SJSA1 (cell line): Measurements from ENCODE around the gene ANO9. TPM values are rescaled to one million over a fixed set of nuclear protein-coding genes. Genes with fewer than 3 reads are reported as not detected.

Experiments used
- DNase-seq, 2 experiments: peaks; one replicate each; pipeline ENCODE4 v3.0.0-alpha.2; 2015 to 2020; ENCODE audit warnings: low spot score in 2 of 2, low read depth in 1 of 2
- H3K27ac ChIP-seq: fragments of 250-450 bp; sonication (Bioruptor Pico); 2 replicates; pipeline ENCODE4 v1.5.1; 2020; ENCODE audit warnings: mild to moderate bottlenecking, moderate library complexity
- H3K27me3 ChIP-seq: fragments of 250-450 bp; sonication (Bioruptor Pico); replicated peaks from 2 replicates; pipeline ENCODE4 v1.5.1; 2020; ENCODE audit warnings: mild to moderate bottlenecking, moderate library complexity
- H3K36me3 ChIP-seq: fragments of 250-450 bp; sonication (Bioruptor Pico); 2 replicates; pipeline ENCODE4 v1.5.1; 2020; ENCODE audit warnings: mild to moderate bottlenecking
- H3K4me1 ChIP-seq: fragments of 250-450 bp; sonication (Bioruptor Pico); replicated peaks from 2 replicates; pipeline ENCODE4 v1.6.1; 2021; ENCODE audit warnings: mild to moderate bottlenecking
- H3K4me3 ChIP-seq: fragments of 250-450 bp; sonication (Bioruptor Pico); 2 replicates; pipeline ENCODE4 v1.5.1; 2020; ENCODE audit warnings: mild to moderate bottlenecking
- H3K9me3 ChIP-seq: fragments of 250-450 bp; sonication (Bioruptor Pico); replicated peaks from 2 replicates; pipeline ENCODE4 v1.5.1; 2020; ENCODE audit warnings: mild to moderate bottlenecking
- total RNA-seq: library from RNA; depleted of rRNA; stranded (reverse); fragments of >200 nt; shearing (Covaris generic); gene quantifications from 2 replicates; pipeline ENCODE4 v1.2.3, GENCODE V29; 2014; rRNA removed

ANO9 gene, protein sequence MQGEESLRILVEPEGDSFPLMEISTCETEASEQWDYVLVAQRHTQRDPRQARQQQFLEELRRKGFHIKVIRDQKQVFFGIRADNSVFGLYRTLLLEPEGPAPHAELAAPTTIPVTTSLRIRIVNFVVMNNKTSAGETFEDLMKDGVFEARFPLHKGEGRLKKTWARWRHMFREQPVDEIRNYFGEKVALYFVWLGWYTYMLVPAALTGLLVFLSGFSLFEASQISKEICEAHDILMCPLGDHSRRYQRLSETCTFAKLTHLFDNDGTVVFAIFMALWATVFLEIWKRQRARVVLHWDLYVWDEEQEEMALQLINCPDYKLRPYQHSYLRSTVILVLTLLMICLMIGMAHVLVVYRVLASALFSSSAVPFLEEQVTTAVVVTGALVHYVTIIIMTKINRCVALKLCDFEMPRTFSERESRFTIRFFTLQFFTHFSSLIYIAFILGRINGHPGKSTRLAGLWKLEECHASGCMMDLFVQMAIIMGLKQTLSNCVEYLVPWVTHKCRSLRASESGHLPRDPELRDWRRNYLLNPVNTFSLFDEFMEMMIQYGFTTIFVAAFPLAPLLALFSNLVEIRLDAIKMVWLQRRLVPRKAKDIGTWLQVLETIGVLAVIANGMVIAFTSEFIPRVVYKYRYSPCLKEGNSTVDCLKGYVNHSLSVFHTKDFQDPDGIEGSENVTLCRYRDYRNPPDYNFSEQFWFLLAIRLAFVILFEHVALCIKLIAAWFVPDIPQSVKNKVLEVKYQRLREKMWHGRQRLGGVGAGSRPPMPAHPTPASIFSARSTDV
- not detected in 2 replicates for total RNA-seq

DNA sequence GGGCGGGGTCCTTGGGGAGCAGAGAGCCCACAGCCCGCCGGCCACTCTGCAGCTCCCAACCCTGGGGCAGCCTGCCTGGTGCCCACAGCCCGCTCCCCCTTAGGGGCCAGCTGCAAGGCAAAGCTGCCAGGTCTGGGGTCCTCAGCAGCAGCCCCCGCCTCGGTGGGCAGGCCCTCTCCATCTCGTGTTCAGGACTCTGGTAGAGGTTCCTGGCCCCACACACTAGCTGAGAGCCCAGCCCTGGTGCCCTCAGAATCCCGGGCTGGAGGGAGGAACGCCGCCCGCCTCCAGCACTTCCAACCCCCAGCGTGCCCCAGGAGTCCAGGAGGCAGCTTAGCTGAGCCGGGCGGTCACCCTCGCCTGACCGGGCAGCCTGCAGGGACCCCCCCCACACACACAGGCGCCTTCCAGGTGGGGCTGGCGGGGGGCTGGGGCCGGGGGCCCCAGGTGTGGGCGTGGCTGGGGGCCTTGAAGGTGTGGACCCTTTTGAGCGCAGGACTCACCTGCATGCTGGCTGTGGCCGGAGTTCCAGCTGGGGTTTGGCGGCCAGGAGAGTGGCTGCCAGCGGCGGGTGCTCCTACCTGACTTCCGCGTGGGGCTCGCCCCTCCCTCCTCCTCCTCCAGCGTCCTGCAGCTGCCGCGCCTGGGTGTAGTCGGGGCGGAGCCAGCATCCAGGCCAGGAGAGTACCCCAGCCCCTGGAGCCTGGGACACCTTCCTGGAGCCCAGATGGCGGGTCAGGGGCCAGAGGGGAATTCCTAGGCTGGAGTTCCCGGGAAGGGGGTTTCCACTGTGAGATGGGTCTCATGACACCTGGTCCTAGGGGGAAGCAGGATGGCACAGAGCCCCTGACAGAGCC lies at the start of gene ANO9:
TSS of gene ANO9 (minus strand) at position 594 of the 857 bp plus-strand sequence. CDS start at position 509, 85 bp downstream.
- Histone ChIP-seq H3K4me1 (no peaks in the 10 kb centered on the region), H3K36me3 (no peaks in the 10 kb centered on the region), H3K27me3 (no peaks in the 10 kb centered on the region), H3K27ac (no peak within 1 kb of the TSS), H3K9me3 (no peaks in the 10 kb centered on the region), H3K4me3 (no peak within 1 kb of the TSS)
- no peak for DNase-seq

DNA sequence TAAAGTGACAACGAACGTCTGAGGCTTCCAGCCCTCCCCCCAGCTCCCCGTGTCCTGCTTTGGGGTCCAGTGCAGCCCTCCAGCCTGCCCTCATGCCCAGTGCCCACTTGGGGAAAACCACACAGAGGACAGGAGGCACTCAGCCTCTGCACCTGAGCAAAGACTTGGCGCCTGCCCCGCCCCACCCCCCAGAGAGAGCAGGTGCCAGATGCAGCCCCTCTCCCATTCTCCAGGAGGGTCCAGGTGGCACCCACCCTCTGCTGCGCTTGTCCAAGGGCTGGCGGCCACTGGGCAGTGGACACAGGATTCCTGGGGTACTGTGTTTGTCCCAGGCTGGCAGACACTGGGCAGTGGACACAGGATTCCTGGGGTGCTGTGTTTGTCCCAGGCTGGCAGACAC lies 49.5 kb upstream of the ANO9 start:
- no peaks in the 10 kb centered on the region for H3K9me3 ChIP-seq
- no peak for DNase-seq
- no peaks in the 10 kb centered on the region; the same call in 1 of the 2 replicates for H3K36me3 ChIP-seq
- H3K4me1 ChIP-seq: no peaks in the 10 kb centered on the region
- no peak overlapping the region for H3K4me3 ChIP-seq
- H3K27me3 ChIP-seq: no peaks in the 10 kb centered on the region
- no peak overlapping the region for H3K27ac ChIP-seq

DNA sequence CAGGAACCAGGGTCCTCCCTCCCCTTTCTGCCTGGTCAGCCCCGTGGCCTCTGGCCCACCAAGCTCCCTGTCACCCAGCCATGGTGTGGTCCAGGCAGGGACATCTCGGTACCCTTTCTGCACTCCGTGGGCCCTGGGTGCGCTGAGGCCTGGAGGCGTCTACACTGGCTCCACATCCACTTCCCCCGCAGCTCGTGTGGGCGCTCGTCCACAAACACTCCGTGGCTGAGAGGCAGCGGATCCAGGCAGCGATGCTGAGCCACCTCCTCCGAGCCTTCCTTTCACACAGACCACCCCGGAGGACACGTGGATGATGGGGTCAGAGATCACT lies 49.1 kb upstream of the ANO9 start:
- DNase-seq: no peak
- Histone ChIP-seq H3K4me3 (no peak overlapping the region), H3K36me3 (no peaks in the 10 kb centered on the region; the same call in 1 of the 2 replicates), H3K4me1 (no peaks in the 10 kb centered on the region), H3K9me3 (no peaks in the 10 kb centered on the region), H3K27me3 (no peaks in the 10 kb centered on the region), H3K27ac (no peak overlapping the region)

- Histone ChIP-seq H3K27me3 (no peaks in the 10 kb centered on the region), H3K27ac (no peak overlapping the region), H3K4me1 (no peaks in the 10 kb centered on the region), H3K9me3 (no peaks in the 10 kb centered on the region), H3K36me3 (no peaks in the 10 kb centered on the region; the same call in 1 of the 2 replicates), H3K4me3 (no peak overlapping the region)
- no peak for DNase-seq
Measured at GRCh38 chr11:490186-490929, 48.5 kb upstream of the ANO9 start.

DNA sequence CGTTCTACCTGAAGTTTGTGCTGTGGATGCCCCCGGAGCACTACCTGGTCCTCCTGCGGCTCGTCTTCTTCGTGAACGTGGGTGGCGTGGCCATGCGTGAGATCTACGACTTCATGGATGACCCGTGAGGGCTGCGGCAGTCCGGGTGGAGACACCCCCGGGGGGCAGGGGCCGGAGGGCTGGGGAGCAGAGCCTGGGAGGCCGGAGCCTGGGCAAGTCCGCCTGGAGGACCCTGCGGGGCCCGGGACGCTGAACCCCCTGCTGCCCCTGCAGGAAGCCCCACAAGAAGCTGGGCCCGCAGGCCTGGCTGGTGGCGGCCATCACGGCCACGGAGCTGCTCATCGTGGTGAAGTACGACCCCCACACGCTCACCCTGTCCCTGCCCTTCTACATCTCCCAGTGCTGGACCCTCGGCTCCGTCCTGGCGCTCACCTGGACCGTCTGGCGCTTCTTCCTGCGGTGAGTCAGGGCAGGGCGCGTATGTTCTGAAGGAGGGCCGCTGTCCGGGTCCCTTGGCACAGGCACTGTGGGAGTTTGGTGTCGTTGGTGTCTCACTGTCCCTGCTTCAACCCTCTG lies 47.9 kb upstream of the ANO9 start:
- no peak overlapping the region for H3K27ac ChIP-seq
- no peaks in the 10 kb centered on the region for H3K9me3 ChIP-seq
- no peaks in the 10 kb centered on the region for H3K36me3 ChIP-seq
- H3K4me1 ChIP-seq: no peaks in the 10 kb centered on the region
- no peak for DNase-seq
- H3K27me3 ChIP-seq: no peaks in the 10 kb centered on the region
- H3K4me3 ChIP-seq: no peak overlapping the region

DNA sequence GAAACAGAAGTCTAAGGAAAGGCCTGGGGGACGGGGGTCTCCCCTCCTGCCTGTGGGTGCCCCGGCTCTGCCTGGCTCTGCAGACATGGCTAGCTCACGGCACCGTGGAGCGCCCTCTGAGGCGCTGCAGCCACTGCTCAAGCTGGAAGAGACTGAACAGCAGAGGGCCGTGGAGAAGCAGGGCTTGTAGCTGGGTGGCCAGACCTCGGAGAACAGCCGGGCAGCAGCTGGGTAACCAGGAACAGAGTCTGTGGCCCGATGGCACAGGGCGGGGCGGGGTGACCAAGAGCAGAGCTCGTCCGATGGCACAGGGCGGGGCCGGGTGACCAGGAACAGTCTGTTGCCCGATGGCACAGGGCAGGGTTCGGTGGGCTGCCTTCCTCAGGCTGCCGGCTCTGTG lies 47.2 kb upstream of the ANO9 start:
- Histone ChIP-seq H3K4me3 (no peak overlapping the region), H3K27me3 (no peaks in the 10 kb centered on the region), H3K27ac (no peak overlapping the region), H3K36me3 (no peaks in the 10 kb centered on the region), H3K9me3 (no peaks in the 10 kb centered on the region), H3K4me1 (no peaks in the 10 kb centered on the region)
- DNase-seq: no peak

DNA sequence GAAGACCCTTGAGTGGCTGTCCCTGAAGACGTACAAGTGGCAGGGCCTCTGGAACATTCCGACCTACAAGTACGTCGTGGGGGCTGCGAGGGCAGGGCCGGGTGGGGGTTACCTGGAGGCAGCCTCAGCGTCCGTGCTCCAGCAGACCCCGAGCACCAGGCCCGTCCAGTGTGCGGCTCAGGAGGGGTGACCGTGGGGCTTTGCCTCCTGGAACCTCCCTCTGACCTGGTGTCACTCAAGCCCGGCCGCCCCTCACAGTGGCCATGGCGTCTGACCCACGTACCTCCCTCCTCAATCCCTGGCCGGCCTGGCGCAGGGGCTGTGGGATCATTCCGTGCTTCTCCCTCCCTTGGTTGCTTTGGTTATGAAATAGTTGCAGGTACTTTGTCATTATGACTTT lies 46.8 kb upstream of the ANO9 start:
- Histone ChIP-seq H3K4me1 (no peaks in the 10 kb centered on the region), H3K27ac (no peak overlapping the region), H3K36me3 (no peaks in the 10 kb centered on the region), H3K9me3 (no peaks in the 10 kb centered on the region), H3K27me3 (no peaks in the 10 kb centered on the region), H3K4me3 (no peak overlapping the region)
- DNase-seq: no peak

DNA sequence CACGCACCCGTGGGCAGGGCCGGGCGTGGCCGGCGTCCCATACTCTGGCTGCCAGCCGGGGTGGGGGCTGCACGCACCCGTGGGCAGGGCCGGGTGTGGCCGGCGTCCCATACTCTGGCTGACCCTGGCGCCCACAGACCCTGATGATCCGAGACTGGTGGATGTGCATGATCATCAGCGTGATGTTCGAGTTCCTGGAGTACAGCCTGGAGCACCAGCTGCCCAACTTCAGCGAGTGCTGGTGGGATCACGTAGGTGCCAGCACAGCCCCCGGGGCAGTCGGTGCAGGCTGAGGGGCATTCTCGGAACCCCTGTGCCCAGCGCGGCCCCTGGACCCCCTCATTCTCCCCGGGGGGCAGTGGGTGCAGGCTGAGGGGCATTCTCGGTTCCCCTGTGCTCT lies 46.3 kb upstream of the ANO9 start:
- no peaks in the 10 kb centered on the region for H3K9me3 ChIP-seq
- H3K27ac ChIP-seq: no peak overlapping the region
- no peaks in the 10 kb centered on the region for H3K27me3 ChIP-seq
- H3K4me3 ChIP-seq: no peak overlapping the region
- no peaks in the 10 kb centered on the region for H3K36me3 ChIP-seq
- no peaks in the 10 kb centered on the region for H3K4me1 ChIP-seq
- DNase-seq: no peak

DNA sequence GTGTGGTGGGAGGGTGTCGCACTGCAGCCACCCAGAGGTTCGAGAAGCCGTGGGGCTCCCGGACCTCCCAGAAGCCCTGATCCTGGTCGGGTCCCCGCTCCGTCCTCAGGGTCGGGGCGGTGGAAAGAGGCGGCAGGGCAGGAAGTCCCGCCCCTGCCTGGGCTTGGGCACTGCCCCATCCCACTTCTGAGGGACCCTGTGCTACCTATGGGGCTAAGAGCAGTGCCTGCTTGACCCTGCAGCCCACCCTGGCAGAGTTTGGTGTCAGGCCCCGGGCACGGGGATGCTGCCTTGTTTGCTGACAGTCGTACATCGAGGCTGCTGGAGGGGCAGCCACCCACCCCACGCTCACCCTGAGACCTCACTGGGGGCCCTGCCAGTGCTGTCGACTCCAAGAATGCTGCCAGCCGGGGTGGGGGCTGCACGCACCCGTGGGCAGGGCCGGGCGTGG lies 45.8 kb upstream of the ANO9 start:
- no peak for DNase-seq
- Histone ChIP-seq H3K9me3 (no peaks in the 10 kb centered on the region), H3K27me3 (no peaks in the 10 kb centered on the region), H3K4me3 (no peak overlapping the region), H3K36me3 (no peaks in the 10 kb centered on the region), H3K27ac (no peak overlapping the region), H3K4me1 (no peaks in the 10 kb centered on the region)

- Histone ChIP-seq H3K9me3 (no peaks in the 10 kb centered on the region), H3K36me3 (no peaks in the 10 kb centered on the region), H3K27me3 (no peaks in the 10 kb centered on the region), H3K4me3 (no peak overlapping the region), H3K4me1 (no peaks in the 10 kb centered on the region), H3K27ac (no peak overlapping the region)
- no peak for DNase-seq
Measured at GRCh38 chr11:486189-486588, 44.4 kb upstream of the ANO9 start.

DNA sequence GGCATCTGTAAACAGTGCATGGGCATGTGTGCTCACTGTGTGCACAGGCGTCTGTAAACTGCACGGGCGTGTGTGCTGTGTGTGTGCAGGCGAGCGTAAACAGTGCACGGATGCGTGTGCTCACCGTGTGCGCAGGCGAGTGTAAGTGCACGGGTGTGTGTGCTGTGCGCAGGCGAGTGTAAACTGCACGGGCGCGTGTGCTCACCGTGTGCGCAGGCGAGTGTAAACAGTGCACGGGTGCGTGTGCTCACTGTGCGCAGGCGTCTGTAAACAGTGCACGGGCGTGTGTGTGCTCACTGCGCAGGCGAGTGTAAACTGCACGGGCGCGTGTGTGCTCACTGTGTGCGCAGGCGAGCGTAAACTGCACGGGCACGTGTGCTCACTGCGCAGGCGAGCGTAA lies 42.8 kb upstream of the ANO9 start:
- no peak for DNase-seq
- no peaks in the 10 kb centered on the region for H3K27me3 ChIP-seq
- no peaks in the 10 kb centered on the region for H3K9me3 ChIP-seq
- no peaks in the 10 kb centered on the region for H3K36me3 ChIP-seq
- H3K4me1 ChIP-seq: no peaks in the 10 kb centered on the region
- no peak overlapping the region for H3K4me3 ChIP-seq
- H3K27ac ChIP-seq: no peak overlapping the region

DNA sequence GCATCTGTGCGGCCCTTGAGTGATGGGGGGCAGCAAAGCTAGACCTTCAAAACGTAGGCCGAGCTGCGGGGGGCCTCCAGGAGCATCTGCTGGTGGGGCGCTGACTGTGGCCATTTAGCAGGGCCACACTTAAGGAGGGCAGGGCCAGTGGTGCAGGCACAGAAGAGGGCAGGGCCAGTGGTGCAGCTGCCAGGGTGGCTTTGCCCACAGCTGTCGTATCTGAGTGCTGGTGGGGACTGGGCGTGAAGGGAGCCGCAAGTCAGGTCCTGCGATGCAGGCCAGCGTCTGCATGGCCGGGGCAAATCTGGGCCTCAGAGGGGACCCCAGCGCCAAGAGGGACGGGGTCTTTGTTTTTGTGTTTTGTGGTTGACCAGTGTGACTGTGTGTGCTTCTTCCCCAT lies 37.5 kb upstream of the ANO9 start:
- Histone ChIP-seq H3K27me3 (no peaks in the 10 kb centered on the region), H3K27ac (no peak overlapping the region), H3K4me3 (no peak overlapping the region), H3K36me3 (no peaks in the 10 kb centered on the region), H3K4me1 (no peaks in the 10 kb centered on the region), H3K9me3 (no peaks in the 10 kb centered on the region)
- no peak for DNase-seq
